Suprapubic skin (tissue), 3 donors: ENCODE measurements around the gene HIP1.

Experiments used
- CTCF ChIP-seq, 2 donors: fragments of 200-600 bp in 1 of 2; fragments of 450-650 bp in 1 of 2; sonication (generic) in 1 of 2; IDR thresholded peaks; one replicate each; pipeline ENCODE4 v1.5.1; 2016 to 2019; ENCODE audit warnings: antibody characterized with exemption in 2 of 2, mild to moderate bottlenecking in 1 of 2, moderate library complexity in 1 of 2
- POLR2A ChIP-seq, 2 donors: fragments of 450-650 bp; IDR thresholded peaks; one replicate each; pipeline ENCODE4 v1.6.1; 2017; ENCODE audit warnings: antibody characterized with exemption in 2 of 2, mild to moderate bottlenecking in 2 of 2, moderate library complexity in 2 of 2

GRCh38 chr7:75601539-75601938 is 137.2 kb downstream of the HIP1 start:
- TF ChIP-seq POLR2A (IDR thresholded peaks at IDR 0.05) (no peak), CTCF (IDR thresholded peaks at IDR 0.05) (no peak)
